Fibroblast of peridontal ligament (primary cell): ENCODE measurements around the gene PARP14.
A peak's percentile ranks its signal among the peaks of the same experiment; 100 is the strongest.

Experiments
- DNase-seq: peaks from one replicate; pipeline ENCODE4 v3.0.0-alpha.2; 2010; ENCODE audit errors: extremely low read depth

Gene PARP14

GRCh38 chr3:122767540-122768372 is 87.1 kb downstream of the PARP14 start:
- no peak for DNase-seq

GRCh38 chr3:122770521-122771202 is 90.0 kb downstream of the PARP14 start:
- no peak for DNase-seq

DNA sequence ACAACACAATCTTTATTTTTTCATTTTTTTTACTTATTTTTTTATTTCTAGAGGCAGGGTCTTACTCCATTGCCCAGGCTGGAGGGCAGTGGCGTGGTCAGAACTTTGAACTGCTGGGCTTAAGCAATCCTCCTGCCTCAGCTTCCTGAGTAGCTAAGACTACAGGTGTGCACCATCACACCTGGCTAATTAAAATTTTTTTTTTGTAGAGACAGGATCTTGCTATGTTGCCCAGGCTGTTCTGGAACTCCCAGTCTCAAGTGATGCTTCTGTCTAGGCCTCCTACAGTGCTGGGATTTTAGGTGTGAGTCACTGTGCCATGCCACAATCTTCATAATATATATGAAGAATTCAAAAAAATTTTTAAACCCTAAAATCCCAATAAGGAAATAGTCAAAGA is 92.2 kb downstream of the PARP14 start:
- no peak for DNase-seq

DNA sequence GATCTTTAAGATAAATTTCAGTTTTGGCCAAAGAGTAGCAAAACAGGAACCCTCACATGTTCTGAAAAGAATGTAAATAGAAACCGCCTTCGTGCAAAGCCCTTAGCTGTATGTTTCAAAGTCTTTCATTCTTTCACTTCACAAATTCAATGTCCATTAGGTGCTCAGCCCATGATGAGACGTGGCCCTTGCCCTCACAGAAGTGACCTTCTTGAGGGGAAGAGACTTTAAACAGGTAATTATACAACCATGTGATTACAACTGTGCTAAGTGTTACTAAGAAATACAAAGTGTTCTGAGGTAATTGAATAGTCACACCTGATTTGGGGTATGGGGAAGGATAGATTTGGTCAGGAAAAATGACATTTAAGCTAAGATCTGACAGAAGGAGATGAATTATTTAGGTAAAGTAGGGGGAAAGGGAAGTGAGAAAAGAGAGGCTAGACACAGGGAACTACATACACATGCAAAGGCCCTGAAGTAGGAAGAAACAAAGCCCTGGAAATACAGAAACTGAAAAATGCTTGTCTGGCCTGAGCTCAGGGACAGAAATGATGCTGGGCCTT is 93.4 kb downstream of the PARP14 start:
- no peak for DNase-seq

- peak; percentile 58 for DNase-seq
Observed at GRCh38 chr3:122774564-122774963, 93.9 kb downstream of the PARP14 start.

GRCh38 chr3:122776675-122777468 is 96.2 kb downstream of the PARP14 start:
- DNase-seq = no peak

DNA sequence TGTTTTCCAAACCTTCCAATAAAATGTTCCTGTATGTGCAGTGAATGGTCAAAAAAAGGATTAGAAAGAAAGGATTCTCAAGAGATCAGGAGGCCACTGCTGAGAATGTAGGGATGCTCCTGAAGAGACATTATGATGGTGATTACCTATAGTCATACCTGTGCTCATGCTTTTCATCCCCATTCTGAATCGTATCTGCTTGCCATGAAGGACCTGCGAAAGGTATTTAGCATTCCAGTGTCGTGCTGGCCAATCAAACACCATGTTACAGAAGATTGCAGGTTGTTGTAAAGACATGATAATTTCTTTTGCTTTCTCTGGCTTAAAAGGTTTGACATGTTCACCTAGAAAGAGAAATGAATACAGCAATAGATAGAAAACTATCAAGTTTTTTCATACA is 96.9 kb downstream of the PARP14 start:
- DNase-seq = no peak
